Fibroblast of lung (primary cell): ENCODE measurements around the gene PHLDA1. TPM values are rescaled to one million over a fixed set of nuclear protein-coding genes. Genes with fewer than 3 reads are reported as not detected.

ENCODE experiments used
- DNase-seq, 2 donors: peaks; one replicate each; pipeline versions ENCODE4 v3.0.0 to v3.0.0-alpha.2; 2010; ENCODE audit warnings: low read depth in 2 of 2
- H2AFZ ChIP-seq: 2 replicates; pipeline ENCODE4 v1.5.1; 2012; ENCODE audit warnings: low read length, control low read depth, inconsistent platforms
- H3K27ac ChIP-seq: 2 replicates; pipeline ENCODE4 v1.5.1; 2011; ENCODE audit warnings: low read length, control low read depth; ENCODE audit not compliant: insufficient read depth
- H3K27me3 ChIP-seq: 2 replicates; pipeline ENCODE4 v1.5.1; 2011; ENCODE audit warnings: mild to moderate bottlenecking, low read length; ENCODE audit not compliant: control insufficient read depth, insufficient read depth
- H3K36me3 ChIP-seq: 2 replicates; pipeline ENCODE4 v1.5.1; 2011; ENCODE audit warnings: low read length; ENCODE audit not compliant: control insufficient read depth, insufficient read depth
- H3K4me1 ChIP-seq: 2 replicates; pipeline ENCODE4 v1.5.1; 2011; ENCODE audit warnings: low read length; ENCODE audit not compliant: control insufficient read depth, insufficient read depth; ENCODE audit errors: extremely low read depth
- H3K4me2 ChIP-seq: 2 replicates; pipeline ENCODE4 v1.5.1; 2011; ENCODE audit warnings: low read length, control low read depth; ENCODE audit not compliant: insufficient read depth; ENCODE audit errors: extremely low read depth
- H3K4me3 ChIP-seq, 4 experiments: fragments of 200-600 bp in 1 of 4; sonication (generic) in 1 of 4; replicated peaks in 1 of 4; 2 replicates each; pipeline ENCODE4 v1.5.1; 2011 to 2016; ENCODE audit warnings: low read length in 4 of 4, low read depth in 3 of 4, mild to moderate bottlenecking in 3 of 4, control low read depth in 2 of 4, inconsistent platforms in 1 of 4, mixed read lengths in 1 of 4; ENCODE audit not compliant: insufficient read depth in 1 of 4; ENCODE audit errors: control extremely low read depth in 1 of 4
- H3K79me2 ChIP-seq: 2 replicates; pipeline ENCODE4 v1.5.1; 2012; ENCODE audit warnings: mild to moderate bottlenecking, low read length, inconsistent platforms; ENCODE audit not compliant: control insufficient read depth, insufficient read depth
- H3K9ac ChIP-seq: 2 replicates; pipeline ENCODE4 v1.5.1; 2011; ENCODE audit warnings: mild to moderate bottlenecking, low read length, control low read depth; ENCODE audit not compliant: insufficient read depth
- H3K9me3 ChIP-seq: 2 replicates; pipeline ENCODE4 v1.5.1; 2012; ENCODE audit warnings: low read depth, low read length; ENCODE audit not compliant: control insufficient read depth, insufficient read depth
- H4K20me1 ChIP-seq: 2 replicates; pipeline ENCODE4 v1.5.1; 2011; ENCODE audit warnings: low read length; ENCODE audit not compliant: control insufficient read depth, insufficient read depth; ENCODE audit errors: extremely low read depth
- EZH2 ChIP-seq: IDR thresholded peaks from 2 replicates; pipeline ENCODE4 v1.5.1; 2012; ENCODE audit warnings: low read length, control low read depth, mild to moderate bottlenecking; ENCODE audit errors: missing control alignments
- polyA plus RNA-seq, 2 donors: library from polyadenylated mRNA; depleted of rRNA in 1 of 2; stranded (reverse) in 1 of 2; unstranded in 1 of 2; fragments of >200 nt; gene quantifications; 2 replicates each; pipeline ENCODE4 v1.2.1, GENCODE V29; 2011 to 2012; ENCODE audit warnings: missing spikeins in 1 of 2
- total RNA-seq: library from RNA; depleted of rRNA; stranded (reverse); fragments of >200 nt; gene quantifications from 2 replicates; pipeline ENCODE4 v1.2.1, GENCODE V29; 2014
- TF ChIP-seq, protein P1 (sequence below), 2 donors: IDR thresholded peaks in 1 of 2; conservative IDR thresholded peaks in 1 of 2; 1 replicate in 1 of 2; 2 replicates in 1 of 2; pipeline ENCODE4 v1.5.1; 2011 to 2012; ENCODE audit warnings: low read length in 2 of 2, control low read depth in 1 of 2, inconsistent platforms in 1 of 2, low read depth in 1 of 2, mild to moderate bottlenecking in 1 of 2

PHLDA1 gene
- total and polyA plus RNA-seq, 2 donors (not counting 1 experiment from before 2014, with no cell fraction given) = 48.1 to 252 TPM

- Histone ChIP-seq H3K9ac (no peak overlapping the region), H3K27ac (no peak overlapping the region), H3K27me3 (no peaks in the 10 kb centered on the region), H2AFZ (no peak overlapping the region), H3K4me2 (no peak overlapping the region), H3K36me3 (peaks cover 4% of the 10 kb centered on the region), H4K20me1 (no peaks in the 10 kb centered on the region), H3K9me3 (no peaks in the 10 kb centered on the region), H3K4me3 (no peak overlapping the region), H3K4me1 (peaks cover 13% of the 10 kb centered on the region), H3K79me2 (peaks cover 22% of the 10 kb centered on the region)
- TF ChIP-seq, protein P1, sequence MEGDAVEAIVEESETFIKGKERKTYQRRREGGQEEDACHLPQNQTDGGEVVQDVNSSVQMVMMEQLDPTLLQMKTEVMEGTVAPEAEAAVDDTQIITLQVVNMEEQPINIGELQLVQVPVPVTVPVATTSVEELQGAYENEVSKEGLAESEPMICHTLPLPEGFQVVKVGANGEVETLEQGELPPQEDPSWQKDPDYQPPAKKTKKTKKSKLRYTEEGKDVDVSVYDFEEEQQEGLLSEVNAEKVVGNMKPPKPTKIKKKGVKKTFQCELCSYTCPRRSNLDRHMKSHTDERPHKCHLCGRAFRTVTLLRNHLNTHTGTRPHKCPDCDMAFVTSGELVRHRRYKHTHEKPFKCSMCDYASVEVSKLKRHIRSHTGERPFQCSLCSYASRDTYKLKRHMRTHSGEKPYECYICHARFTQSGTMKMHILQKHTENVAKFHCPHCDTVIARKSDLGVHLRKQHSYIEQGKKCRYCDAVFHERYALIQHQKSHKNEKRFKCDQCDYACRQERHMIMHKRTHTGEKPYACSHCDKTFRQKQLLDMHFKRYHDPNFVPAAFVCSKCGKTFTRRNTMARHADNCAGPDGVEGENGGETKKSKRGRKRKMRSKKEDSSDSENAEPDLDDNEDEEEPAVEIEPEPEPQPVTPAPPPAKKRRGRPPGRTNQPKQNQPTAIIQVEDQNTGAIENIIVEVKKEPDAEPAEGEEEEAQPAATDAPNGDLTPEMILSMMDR (conservative IDR thresholded peaks at IDR 0.05 in 1 of 2, IDR thresholded peaks at IDR 0.05 in 1 of 2; ENCODE audit: low read depth in 1 of 2, low read length in 2 of 2) = no peak
- TF ChIP-seq EZH2 = no peak
- no peak for DNase-seq
These were observed 6.6 kb upstream of the PHLDA1 start for GRCh38 chr12:76038176-76038575.

DNA sequence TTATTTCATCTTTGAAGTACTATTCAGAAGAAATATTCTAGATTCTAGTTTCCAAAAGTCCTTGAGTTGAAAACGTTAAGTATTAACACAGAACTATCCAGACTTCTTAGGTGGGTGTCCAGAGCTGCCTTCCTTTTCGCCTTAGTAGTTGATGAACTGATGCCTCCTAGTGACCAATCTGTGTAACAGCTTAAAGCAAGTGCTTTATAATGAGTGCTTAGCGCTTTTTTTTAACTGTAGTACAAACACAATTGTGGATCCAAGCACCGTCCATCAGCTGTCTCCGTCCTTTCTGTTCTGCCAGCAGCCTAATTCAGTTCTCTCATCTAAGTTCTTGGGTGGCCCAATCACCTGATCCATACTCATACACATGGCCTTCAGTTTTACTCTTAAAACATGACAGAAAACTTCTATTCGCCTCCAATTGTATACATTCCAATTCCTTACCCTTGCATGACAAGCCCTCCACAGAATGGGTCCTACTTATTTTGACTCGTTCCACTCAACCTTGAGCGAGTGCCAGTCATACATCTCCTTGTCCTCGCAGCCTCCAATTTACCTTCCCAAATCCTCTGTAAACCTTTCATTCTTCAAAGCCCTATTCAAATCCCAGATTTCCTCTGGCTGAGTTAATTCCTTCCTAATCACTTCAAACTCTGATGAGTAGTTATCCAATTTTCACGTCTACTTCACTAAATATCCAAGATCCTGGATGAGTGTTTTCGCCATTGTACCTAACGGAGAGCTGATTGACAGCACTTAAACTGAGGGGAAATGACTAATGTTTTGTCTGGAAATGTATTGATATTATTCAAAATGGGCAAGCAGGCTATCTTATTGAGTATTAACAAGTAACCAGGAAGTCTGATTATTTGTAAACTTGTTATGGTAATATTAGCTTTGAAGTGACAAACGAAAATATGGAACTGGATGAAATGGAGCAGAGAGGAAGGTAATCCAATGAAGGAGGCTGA is 5.8 kb upstream of the PHLDA1 start:
- H3K4me3 ChIP-seq = no peak overlapping the region
- no peak overlapping the region for H3K9ac ChIP-seq
- H3K4me1 ChIP-seq = peaks cover 13% of the 10 kb centered on the region
- DNase-seq = peak; percentile 80 to 93
- no peak overlapping the region for H2AFZ ChIP-seq
- no peaks in the 10 kb centered on the region for H3K27me3 ChIP-seq
- H3K9me3 ChIP-seq = no peaks in the 10 kb centered on the region
- peaks cover 28% of the 10 kb centered on the region for H3K79me2 ChIP-seq
- H3K27ac ChIP-seq = peak overlapping the region; percentile 10
- H3K36me3 ChIP-seq = peaks cover 1% of the 10 kb centered on the region
- H3K4me2 ChIP-seq = no peak overlapping the region
- H4K20me1 ChIP-seq = no peaks in the 10 kb centered on the region
- TF ChIP-seq, protein P1 (conservative IDR thresholded peaks at IDR 0.05 in 1 of 2, IDR thresholded peaks at IDR 0.05 in 1 of 2; ENCODE audit: low read depth in 1 of 2, low read length in 2 of 2) = peak; percentile 75 to 80
- no peak for TF ChIP-seq EZH2

DNA sequence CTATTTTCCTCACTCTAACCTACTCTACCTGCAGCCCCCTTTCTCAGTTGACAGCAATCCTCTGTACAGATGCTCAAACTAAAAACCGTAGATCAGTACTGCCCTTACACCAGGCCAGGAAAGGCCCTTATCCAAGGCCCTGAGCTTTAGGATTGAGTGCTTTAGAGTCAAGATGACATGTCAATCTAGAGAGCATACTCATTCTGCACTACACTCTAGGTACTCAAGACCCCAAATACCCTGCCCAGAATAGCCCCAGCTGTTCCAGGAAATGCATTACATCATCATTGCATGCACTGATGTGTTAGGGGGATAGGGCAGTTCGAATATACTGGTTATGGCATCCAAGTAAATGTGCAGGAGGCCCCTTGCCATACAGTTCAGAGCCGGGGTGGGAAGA is 3.5 kb upstream of the PHLDA1 start:
- H3K4me1 ChIP-seq = peaks cover 13% of the 10 kb centered on the region
- no peak overlapping the region for H3K4me2 ChIP-seq
- no peak overlapping the region for H3K4me3 ChIP-seq
- DNase-seq = no peak
- H3K36me3 ChIP-seq = peaks cover under 1% of the 10 kb centered on the region
- TF ChIP-seq EZH2 = no peak
- TF ChIP-seq, protein P1 (conservative IDR thresholded peaks at IDR 0.05 in 1 of 2, IDR thresholded peaks at IDR 0.05 in 1 of 2; ENCODE audit: low read depth in 1 of 2, low read length in 2 of 2) = no peak
- H3K9me3 ChIP-seq = no peaks in the 10 kb centered on the region
- H3K9ac ChIP-seq = no peak overlapping the region
- H3K27me3 ChIP-seq = no peaks in the 10 kb centered on the region
- H2AFZ ChIP-seq = no peak overlapping the region
- H3K79me2 ChIP-seq = peaks cover 49% of the 10 kb centered on the region
- no peaks in the 10 kb centered on the region for H4K20me1 ChIP-seq
- H3K27ac ChIP-seq = peak overlapping the region; percentile 5
